ENCODE data around the gene SBF2. TPM values are rescaled to one million over a fixed set of nuclear protein-coding genes. Genes with fewer than 3 reads are reported as not detected.

Gene SBF2
- total RNA-seq, 1 experiment from 2014 or later = 30.2 TPM

GRCh38 chr11:9916480-9916879 is 377.5 kb downstream of the SBF2 start:
- Histone ChIP-seq H3K27ac (ENCODE audit: insufficient read length, low read depth, low read length) (no peak overlapping the region), H2AK5ac (ENCODE audit: insufficient read length, low read length) (no peak overlapping the region), H3K79me1 (ENCODE audit: insufficient read depth, low read depth, low read length, poor library complexity, severe bottlenecking) (no peaks in the 10 kb centered on the region), H4K5ac (ENCODE audit: insufficient read length, low read depth, low read length) (no peak overlapping the region), H2BK20ac (ENCODE audit: low read depth, low read length, poor library complexity, severe bottlenecking) (no peak overlapping the region), H4K20me1 (ENCODE audit: control insufficient read depth, insufficient read depth, insufficient read length) (no peaks in the 10 kb centered on the region), H3K18ac (ENCODE audit: insufficient read length, low read depth, low read length) (no peak overlapping the region), H2AFZ (ENCODE audit: low read length) (no peak overlapping the region), H4K91ac (ENCODE audit: insufficient read length, low read depth, low read length) (no peak overlapping the region), H3K4me2 (ENCODE audit: insufficient read depth, insufficient read length, low read length) (no peak overlapping the region), H3K4ac (ENCODE audit: low read depth, low read length) (no peak overlapping the region), H3K14ac (ENCODE audit: insufficient read depth, low read length) (no peak overlapping the region), H2BK12ac (ENCODE audit: insufficient read length, low read depth, low read length) (no peak overlapping the region), H2BK120ac (ENCODE audit: low read depth, low read length, poor library complexity, severe bottlenecking) (no peak overlapping the region), H3K4me1 (ENCODE audit: insufficient read depth, low read length) (no peaks in the 10 kb centered on the region), H3T11ph (ENCODE audit: low read length) (no peak overlapping the region), H3K9me3 (ENCODE audit: control insufficient read depth, low read depth, low read length) (no peaks in the 10 kb centered on the region), H4K8ac (replicated peaks; ENCODE audit: insufficient read length, low read depth, low read length) (no peak overlapping the region), H3K56ac (ENCODE audit: insufficient read length, low read depth, low read length) (no peak overlapping the region), H3K23ac (ENCODE audit: insufficient read length, low read depth, low read length) (no peak overlapping the region), H3K23me2 (ENCODE audit: insufficient read length, low read depth, low read length, poor library complexity, severe bottlenecking) (no peaks in the 10 kb centered on the region), H3K9ac (ENCODE audit: extremely low read depth, insufficient read length, low read length) (no peak overlapping the region), H3K79me2 (ENCODE audit: insufficient read depth, low read length) (no peaks in the 10 kb centered on the region), H2BK15ac (ENCODE audit: low read depth, low read length) (no peak overlapping the region), H3K27me3 (ENCODE audit: insufficient read depth, low read length) (no peaks in the 10 kb centered on the region), H2BK5ac (ENCODE audit: insufficient read length, low read length) (no peak overlapping the region)
- Mint-ChIP-seq H3K4me1 (peaks cover 5 to 13% of the 10 kb centered on the region in 2 experiments; a peak in 3 of 4 replicates), H3K27me3 (ENCODE audit: low read depth) (no peaks in the 10 kb centered on the region), H3K9me3 (no peaks in the 10 kb centered on the region; a peak in 1 of 5 replicates), H3K27ac (no peak overlapping the region), H3K36me3 (ENCODE audit: insufficient read depth in 1 of 3, low read depth in 3 of 3) (peaks cover 0 to 4% (median 3%) of the 10 kb centered on the region in 3 experiments; a peak in 5 of 7 replicates), H3K4me3 (no peak overlapping the region)
- DNase-seq = no peak
- no CpG with 5 or more reads among the region's 3 CpGs for WGBS (ENCODE audit: extremely low coverage, insufficient read length, low lambda C conversion rate)
- no peak for TF ChIP-seq CTCF (conservative IDR thresholded peaks at IDR 0.05)

Measured in H9 (cell line).